G401 (cell line): ENCODE measurements around the gene CD81. TPM values are rescaled to one million over a fixed set of nuclear protein-coding genes. Genes with fewer than 3 reads are reported as not detected.

Source experiments
- DNase-seq: peaks from one replicate; pipeline ENCODE4 v3.0.0-alpha.2; 2015; ENCODE audit warnings: low spot score
- in situ Hi-C: cut with HindIII; loops from 2 replicates; pipeline ENCODE4 v1.10.0; 2016; ENCODE audit warnings: low sequenced_read_pairs, mixed read lengths
- total RNA-seq: library from RNA; depleted of rRNA; stranded (reverse); fragments of >200 nt; shearing (Covaris generic); gene quantifications from 2 replicates; pipeline ENCODE4 v1.2.3, GENCODE V29; 2014; rRNA removed

CD81 gene
- total RNA-seq, 1 experiment from 2014 or later, result 105 TPM

- no peak for DNase-seq
- in situ Hi-C loops, result no loop called here
Measured at GRCh38 chr11:2443406-2443805, 66.3 kb downstream of the CD81 start.

- in situ Hi-C loops, result no loop called here
- DNase-seq, result no peak
Measured at GRCh38 chr11:2443881-2444820, 67.0 kb downstream of the CD81 start, which contains the start of gene TRPM5. TRPM5 (minus strand) TSS chr11:2444514; CDS start chr11:2423036, 21,478 bp downstream.

- in situ Hi-C loops, result no loop called here
- no peak for DNase-seq
Measured at GRCh38 chr11:2444821-2445745, 68.0 kb downstream of the CD81 start, which contains the start of gene KCNQ1. KCNQ1 (plus strand) TSS chr11:2445008; CDS start chr11:2445099, 91 bp downstream.

GRCh38 chr11:2445746-2446551, 68.8 kb downstream of the CD81 start:
- no peak for DNase-seq
- in situ Hi-C loops, result no loop called here

- DNase-seq, result no peak
- in situ Hi-C loops, result no loop called here
Measured at GRCh38 chr11:2446590-2447252, 69.6 kb downstream of the CD81 start.

Other genes starting within 250 kb of the CD81 start
- gene IGF2, start 237.9 kb upstream of the CD81 start, total RNA-seq, result 0.06 TPM in 1 of 2 replicates, not detected in the other
- not detected in 2 replicates for gene INS, start 216.1 kb upstream of the CD81 start, total RNA-seq
- 0.49 TPM in 1 of 2 replicates, not detected in the other for gene TH, start 205.5 kb upstream of the CD81 start, total RNA-seq
- not detected in 2 replicates for gene ASCL2, start 106.7 kb upstream of the CD81 start, total RNA-seq
- not detected in 2 replicates for gene C11orf21, start 75.4 kb upstream of the CD81 start, total RNA-seq
- gene TSPAN32, start 75.3 kb upstream of the CD81 start, total RNA-seq, result not detected in 2 replicates
- gene TSSC4, start 23.4 kb downstream of the CD81 start, total RNA-seq, result 44.6 and 46.1 TPM in 2 replicates
- not detected in 2 replicates for gene TRPM5, start 67.2 kb downstream of the CD81 start, total RNA-seq
- gene KCNQ1, start 67.7 kb downstream of the CD81 start, total RNA-seq, result 0.85 TPM in 1 of 2 replicates, not detected in the other